Measurements from ENCODE around the gene ZNF740.
"Not testable (repeated sequence)": the region's sequence is repeated elsewhere in the genome, so short reads cannot be mapped to it uniquely, and the experiment has no call there.

The ZNF740 gene

DNA sequence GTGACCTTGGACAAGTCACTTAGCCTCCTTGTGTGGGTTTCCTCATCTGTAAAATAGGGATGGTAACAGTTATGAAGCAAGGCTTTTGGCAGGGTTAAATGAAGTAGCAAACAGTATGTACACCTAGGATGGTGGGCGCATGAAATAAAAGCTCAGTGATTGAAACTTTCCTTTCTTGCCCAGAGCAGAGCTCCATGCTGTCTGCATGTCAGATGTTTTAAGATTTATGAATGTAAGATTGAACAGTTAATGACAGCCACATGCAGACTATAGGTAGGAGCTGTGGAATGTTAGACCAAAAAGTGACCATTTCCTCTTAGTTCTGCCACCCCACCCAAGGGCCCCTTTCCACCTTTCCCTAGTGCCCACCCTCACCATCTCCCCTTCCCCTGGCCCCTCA is 14.5 kb downstream of the ZNF740 start:
- DNase-seq (ENCODE audit: low read depth) = no peak

DNA sequence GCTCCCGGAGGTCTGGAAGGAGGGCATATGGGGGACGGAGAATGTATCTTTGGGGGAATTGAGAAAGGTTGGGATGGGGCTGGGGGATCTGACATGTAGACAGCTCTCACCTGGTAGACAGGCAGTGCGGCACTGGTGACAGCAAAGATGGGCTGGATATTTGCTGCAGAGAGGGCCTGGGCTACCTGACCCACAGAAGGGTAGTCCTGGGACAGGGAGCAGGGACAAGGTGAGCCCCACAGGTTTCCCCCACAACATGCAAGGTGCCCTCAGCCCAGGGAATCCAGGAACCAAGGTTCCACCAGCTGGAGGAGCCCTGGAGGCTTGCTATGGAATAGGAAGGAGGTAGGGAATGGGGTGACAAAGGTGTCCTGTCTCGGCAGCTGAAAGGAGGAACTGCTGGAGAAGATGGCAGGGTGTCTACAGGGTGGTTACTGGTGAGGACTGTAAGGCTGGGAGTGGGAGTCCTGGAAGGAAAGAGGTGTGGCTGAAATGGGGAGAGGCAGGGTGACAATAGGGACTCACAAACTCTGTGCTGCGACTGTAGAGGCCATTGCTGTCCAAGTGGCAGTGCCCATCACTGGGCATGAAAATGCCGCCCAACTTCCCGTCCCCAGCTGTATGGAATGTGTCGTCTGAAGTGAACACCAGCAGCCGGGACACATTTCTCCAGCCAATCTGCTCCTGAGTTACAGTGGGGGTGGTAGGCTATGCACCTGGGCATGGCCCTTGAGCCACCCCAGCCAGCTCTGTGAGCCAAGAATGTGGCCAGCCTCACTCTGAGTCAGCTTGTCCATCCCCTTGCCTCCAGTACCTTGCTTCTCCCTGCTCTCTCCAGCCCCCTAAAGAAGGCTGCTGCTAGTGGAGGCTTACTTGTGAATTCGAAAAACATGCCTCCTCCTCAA is 15.2 kb downstream of the ZNF740 start:
- DNase-seq (ENCODE audit: low read depth) = no peak

DNA sequence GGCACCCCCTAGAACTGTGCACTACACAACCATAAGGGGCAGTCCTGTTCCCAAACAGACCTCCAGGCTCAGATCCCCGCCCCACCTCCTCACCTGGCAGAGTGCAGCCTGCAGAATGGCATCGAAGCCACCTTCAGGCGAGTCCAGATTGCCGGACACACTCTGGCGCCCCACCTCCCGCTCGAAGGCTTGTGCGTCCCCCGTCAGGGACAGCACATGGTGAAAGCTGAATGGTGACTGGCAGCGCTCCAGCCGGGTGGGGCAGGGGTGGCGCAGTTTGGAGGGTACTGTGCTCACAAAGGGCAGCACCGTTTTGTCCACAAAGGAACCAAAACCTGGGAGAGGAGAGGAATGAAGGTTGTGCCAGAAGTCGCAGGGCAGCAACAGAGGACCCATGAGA is 16.0 kb downstream of the ZNF740 start:
- DNase-seq (ENCODE audit: low read depth) = no peak

DNA sequence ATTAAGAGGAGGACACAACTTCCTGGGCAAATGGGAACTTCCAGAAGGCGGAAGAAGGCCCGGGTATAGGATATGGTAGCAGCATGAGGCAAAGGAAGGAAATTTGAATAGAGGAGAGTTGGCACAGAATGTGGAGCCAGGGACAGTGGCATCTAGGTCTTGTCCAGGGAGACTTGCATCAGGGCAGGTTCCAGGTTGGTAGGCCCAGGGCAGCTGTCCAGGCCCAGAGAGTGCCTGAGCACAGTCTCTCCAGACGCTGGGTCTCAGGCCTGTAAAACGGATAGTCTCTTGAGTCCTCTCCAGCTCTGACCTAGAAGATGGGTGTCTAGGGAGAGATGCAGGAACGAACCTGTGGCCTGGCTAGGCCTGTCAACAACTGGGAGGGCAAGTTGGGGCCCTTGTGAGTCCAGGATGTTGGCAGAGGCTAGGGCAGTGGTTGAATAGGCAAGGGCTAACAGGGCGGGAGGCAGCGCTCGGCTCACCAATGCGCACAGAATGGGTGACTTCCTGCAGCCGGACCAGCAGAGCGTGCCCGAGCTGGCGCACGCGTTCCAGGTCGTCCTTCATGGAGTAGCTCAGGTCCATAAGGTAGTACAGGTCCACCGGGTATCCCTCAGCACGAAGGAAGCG is 16.6 kb downstream of the ZNF740 start:
- no peak for DNase-seq (ENCODE audit: low read depth)

DNA sequence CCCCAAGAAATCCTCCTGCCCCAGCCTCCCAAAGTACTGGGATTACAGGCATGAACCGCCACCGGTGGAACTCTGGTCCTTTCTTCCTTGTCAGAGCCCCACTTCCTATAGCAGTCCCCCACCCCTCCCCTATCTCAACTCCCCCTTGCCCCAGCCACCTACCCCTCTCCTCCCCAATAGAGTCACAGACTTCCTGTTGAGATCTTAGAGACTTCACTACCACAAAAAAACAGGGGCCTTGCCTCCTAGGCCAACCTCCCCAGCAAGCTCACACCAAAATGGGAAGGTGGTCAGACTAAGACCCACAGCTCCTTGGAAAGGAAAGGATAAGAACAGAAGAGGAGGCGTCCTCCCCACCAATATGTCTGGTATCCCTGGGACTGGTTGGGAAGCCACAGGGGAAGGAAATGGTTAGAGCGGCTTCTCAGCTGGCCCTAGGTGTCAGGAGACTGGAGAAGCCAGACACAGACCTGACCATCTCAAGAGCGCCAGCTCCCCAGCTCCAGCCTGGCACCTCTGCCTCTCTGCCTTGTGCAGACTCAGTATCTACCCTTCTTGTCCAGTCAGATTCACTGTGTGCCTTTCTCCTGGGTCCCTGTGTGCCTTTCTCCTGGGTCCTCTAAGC is 18.1 kb downstream of the ZNF740 start:
- no peak for DNase-seq (ENCODE audit: low read depth)

DNA sequence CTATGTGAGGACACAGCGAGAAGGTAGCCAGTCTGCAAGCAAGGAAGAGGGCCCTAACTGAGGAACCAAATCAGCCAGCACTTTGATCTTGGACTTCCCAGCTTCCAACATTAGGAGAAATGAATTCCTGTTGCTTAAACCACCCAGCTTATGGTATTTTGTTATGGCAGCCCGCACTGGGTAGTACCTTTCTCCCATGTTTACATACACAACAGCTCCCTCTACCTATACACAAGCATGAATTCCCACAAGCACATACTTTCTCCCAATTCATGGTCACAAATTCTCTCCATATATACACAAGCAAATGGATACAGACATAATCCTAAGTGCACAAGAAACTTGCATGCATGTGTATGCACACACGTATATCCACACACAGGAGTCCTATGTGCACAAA is 19.2 kb downstream of the ZNF740 start:
- no peak for DNase-seq (ENCODE audit: low read depth)

DNA sequence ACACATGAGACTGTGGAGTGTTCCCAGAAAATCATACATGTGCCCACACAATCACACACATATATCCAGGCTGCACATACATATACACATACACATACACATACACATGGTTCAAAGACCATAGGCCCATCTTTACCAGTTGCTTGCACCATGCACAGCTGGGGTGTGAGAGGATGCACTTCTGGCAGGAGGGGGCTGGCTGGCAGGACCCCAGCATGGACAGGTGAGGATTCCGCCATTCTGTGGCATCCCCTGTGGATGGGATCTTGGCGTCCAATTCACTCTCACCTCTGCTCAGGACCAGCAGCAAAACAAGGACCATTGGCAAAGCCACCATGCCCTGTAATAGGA is 19.6 kb downstream of the ZNF740 start:
- no peak for DNase-seq (ENCODE audit: low read depth)

DNA sequence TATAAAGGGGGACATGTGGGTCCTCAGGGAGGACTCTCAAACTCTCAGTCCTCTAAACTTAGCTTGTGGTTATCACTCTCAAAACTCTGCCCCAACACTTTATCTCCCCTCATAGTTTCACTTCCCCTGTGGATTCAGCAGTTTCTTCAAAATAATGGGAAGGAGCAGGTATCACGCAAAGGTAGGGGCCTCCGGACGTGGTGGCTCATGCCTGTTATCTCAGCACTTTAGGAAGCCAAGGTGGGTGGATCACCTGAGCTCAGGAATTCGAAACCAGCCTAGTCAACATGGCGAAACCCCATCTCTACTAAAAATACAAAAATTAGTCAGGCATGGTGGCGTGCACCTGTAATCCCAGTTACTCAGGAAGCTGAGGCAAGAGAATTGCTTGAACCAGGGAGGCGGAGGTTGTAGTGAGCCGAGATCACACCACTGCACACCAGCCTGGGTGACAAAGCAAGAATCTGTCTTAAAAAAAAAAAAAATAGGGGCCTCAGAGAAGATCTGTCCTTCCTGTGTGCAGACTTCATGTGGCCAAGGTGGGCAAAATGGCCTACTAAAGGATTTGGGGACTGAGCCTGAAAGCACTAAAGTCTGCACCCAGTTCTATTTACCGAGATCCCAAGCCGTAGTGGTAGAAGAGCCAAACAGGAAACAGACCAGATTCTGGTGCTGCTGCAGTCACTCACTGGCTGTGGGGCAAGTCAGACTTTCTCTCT is 20.1 kb downstream of the ZNF740 start:
- DNase-seq (ENCODE audit: low read depth) = no peak

DNA sequence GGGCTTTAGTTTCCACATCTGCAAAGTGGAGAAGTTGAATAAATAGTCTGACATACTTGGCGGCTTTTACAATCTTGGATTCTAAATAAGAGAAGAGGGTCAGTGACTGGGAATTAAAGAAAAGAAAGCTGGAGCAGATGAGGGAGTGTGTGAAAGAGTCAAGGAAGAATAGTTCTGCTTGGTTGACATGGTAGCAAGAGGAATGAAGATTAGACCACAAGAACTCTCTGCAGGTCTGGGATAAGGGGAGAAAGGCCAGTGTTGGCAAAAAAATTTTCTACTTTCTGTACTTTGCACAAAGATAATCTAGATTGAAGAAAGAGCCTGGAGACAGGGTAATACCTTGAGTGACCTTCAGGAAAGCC is 20.6 kb downstream of the ZNF740 start:
- DNase-seq (ENCODE audit: low read depth) = no peak

DNA sequence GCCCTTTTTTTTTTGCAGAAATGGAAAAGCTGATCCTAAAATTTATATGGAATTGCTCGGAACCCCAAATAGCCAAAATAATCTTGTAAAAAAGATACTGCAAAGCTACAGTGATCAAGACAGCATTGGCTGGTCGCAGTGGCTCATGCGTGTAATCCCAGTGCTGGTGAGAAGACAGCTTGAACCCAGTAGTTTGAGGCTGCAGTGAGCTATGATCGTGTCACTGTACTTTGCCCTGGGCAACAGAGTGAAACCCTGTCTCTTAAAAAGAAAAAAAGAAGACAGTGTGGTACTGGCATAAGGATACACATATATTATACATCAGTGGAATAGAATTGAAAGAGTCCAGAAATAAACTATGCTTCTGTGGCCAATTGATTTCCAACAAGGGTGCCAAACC is 21.1 kb downstream of the ZNF740 start:
- no peak for DNase-seq (ENCODE audit: low read depth)

DNA sequence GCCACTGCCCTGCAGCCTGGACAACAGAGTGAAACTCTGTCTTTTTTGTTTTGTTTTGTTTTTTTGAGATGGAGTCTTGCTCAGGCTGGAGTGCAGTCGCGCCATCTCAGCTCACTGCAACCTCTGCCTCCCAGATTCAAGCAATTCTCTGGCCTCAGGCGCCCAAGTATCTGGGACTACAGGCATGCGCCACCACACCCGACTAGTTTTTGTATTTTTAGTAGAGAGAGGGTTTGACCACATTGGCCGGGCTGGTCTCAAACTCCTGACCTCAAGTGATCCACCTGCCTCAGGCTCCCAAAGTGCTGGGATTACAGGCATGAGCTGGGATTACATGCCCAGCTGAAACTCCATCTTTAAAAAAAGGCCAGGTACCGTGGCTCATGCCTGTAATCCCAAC is 21.8 kb downstream of the ZNF740 start:
- not testable (repeated sequence) for DNase-seq (ENCODE audit: low read depth)

DNA sequence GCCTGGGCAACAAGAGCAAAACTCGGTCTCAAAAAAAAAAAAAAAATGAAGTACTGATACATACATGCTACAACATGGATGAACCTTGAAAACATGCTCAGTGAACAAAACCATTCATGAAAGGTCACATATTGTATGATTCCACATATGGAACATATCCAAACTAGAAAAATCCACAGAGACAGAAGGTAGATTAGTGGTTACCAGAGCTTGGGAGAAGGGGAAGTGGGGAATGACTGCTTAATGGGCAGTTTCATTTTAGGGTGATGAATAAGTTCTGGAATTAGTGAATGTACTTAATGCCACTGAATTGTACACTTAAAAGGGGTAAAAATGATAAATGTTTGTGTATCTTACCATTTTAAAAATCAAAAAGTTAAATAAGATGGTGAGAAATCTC is 23.8 kb downstream of the ZNF740 start:
- DNase-seq (ENCODE audit: low read depth) = no peak

DNA sequence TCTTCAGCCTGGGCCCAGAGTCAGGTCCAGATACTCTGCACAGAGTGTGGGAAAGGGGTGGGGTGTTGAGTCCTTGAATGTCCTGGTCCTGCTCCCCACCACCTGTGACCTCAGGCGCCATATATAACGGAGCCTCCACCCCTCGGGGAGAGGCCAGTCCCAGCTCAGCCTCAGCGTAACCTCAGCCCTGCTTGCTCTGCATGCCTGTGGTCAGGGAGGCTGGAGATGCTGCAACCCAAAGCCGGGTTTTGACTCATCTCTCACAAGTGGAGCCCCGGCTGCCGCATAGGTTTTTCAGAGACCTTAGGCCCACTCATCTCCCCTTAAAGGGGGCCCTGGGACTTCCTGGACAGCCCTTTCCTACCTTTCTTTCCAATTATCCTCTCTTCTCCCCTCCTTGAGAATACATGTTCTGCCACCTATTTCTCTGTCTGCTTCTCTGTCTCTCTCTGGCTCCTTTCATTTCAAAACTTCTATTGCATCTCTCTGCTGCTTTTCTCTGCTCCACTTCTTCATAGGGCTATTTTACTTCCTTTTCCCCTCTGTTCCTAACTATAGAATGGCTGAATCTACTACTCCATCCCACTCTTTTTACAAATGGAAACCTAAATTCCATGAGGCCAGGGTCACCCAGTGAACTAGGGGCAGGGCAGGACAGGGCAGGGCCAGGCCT is 25.4 kb downstream of the ZNF740 start:
- peak; percentile 55 for DNase-seq (ENCODE audit: low read depth)

DNA sequence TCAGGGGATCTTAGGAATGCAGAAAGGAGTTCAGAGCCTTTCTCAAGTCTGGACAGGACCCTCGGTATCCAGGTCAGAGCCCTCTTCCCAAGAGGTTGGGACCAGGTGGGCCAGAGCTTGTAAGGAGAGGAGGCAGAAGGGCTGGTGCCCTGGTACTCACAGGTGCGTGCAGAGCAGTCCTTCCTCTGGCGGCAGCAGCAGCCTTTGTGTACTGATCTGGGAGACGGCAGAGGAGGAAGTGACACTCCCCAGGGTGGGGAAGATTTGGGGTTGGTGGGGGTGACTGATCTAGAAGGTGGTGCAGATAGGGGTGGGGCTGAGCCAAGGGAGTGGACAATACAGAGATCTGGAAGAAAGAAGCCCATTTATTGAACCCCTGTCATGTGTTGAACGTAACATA is 26.5 kb downstream of the ZNF740 start, which contains the start of gene ITGB7:
Gene ITGB7 (minus strand): TSS at position 210 of the 400 bp plus-strand sequence. CDS start 6,808 bp downstream, outside the sequence.
- DNase-seq (ENCODE audit: low read depth) = no peak

DNA sequence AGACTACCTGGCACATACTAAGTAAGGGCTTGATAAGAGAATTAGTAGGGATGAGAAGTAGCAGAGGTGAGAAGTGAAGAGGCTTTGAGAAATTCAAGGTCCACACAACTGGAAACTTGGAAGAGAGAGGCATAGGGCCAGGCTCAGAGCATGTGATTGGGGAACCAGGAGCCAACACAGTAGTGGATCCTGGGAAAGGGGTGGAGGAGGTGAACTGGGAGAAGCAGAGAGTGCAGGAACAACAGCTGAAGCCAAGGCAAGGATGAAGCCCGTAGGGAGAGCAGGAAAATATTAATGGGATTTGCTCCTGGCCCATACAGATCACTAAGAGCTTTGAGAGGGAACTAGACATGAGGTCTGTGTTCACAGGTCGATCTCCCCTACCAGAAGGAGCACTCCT is 27.9 kb downstream of the ZNF740 start:
- no peak for DNase-seq (ENCODE audit: low read depth)

DNA sequence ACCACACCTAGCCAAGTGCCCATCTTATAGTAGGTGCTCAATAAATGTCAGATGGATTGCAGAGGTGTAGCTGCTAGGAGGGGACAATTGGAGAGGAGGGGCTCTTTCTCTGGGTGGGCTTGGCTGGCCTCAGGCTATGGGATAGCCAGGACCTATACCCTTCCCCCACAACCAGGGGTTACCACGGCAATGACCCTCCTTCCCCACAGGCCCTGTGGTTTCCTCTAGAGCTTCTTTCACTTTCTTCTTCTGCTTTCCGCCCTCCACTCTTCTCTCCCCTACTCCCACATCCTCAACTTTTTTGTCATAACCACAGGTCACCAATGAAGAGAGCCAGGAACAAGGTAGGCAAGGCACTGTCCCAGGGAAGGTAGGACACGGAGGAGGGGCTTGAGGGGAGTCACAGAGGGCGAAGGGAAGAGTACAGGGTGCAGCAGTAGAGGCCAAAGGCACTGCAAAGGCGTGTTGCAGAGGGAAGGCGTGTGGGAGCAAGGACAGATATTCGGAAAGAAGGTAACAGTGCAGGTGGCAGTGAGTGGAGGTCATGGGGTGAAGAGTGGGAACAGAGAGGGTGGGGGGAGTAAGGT is 28.4 kb downstream of the ZNF740 start:
- DNase-seq (ENCODE audit: low read depth) = no peak

DNA sequence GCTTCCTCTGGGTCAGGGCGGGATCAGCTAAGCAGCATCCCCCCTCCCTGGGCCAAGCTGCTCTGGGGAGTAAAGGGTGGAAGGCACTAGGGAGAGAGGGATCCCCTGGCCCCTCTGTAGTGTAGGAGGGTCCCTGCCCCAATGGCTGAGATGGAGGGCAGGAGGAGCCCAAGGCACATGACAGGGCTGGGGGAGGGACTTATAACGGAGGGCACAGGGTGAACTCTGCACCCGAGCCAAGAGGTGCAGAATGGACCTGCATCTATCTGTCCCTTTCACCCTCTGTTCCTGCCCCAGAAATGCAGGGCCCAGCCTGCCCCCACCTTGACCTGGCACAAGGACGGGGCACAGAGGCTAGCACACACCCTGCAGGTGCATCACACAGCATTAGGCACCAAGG is 30.3 kb downstream of the ZNF740 start:
- no peak for DNase-seq (ENCODE audit: low read depth)

DNA sequence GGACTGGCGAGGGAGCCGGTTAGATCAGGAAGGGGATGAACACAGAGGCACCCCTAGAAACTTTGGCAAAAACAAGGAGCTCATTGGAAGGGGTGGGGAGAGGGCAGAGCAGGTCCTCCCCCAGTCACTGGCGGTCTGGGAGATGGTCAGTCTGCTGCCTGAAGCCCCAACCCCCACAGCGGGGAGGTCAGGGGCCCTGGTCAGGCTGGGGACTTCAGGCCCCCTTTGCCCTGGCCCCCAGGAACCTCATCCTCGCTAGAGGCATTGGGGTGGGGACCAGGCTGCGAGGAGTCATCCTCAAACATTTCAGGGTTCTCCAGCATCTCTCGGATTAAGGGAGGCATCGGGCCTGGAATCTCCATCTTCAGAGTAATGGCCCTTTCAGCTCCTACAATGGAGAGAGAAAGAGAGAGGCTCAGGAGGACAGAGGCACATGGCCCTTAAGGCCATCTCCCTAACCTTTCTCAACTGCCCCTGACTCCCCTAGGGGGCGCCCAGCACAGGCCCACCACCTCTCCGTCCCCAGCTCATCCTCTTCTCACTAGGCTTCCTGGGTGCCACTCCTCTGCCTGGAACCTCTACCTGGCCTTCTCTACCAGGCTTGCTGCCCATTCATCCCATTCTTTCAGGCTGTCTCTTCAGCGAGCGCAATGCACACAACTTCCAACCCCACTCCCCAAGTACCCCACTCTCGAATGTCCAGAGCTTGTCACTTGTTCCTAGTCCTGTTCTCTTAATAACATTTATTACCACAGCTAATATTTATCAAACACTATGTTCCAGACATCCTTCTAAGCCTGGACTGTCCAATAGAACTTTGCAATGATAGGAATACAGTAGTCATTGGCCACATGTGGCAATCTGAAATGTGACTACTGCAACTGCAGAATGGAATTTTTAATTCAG is 31.2 kb downstream of the ZNF740 start:
- no peak for DNase-seq (ENCODE audit: low read depth)

DNA sequence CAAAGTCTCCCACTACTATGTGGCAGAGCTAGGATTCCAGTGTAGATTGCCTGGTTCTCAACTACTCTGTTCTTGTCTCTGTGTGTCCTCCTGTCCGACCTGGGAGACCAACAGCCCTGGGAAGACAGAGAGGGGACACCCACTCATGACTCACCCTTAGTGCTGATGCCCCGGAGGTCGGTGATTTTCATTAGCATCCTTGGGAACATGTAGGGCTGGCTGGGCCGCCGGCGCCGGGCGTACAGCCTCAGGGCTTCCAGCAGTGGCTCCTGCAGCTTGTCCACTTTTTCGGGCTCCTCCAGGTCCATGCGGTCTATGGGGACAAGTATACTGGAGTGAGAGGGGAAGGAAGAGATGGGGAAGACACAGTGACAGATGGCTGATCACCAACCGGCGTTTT is 32.4 kb downstream of the ZNF740 start:
- no peak for DNase-seq (ENCODE audit: low read depth)

DNA sequence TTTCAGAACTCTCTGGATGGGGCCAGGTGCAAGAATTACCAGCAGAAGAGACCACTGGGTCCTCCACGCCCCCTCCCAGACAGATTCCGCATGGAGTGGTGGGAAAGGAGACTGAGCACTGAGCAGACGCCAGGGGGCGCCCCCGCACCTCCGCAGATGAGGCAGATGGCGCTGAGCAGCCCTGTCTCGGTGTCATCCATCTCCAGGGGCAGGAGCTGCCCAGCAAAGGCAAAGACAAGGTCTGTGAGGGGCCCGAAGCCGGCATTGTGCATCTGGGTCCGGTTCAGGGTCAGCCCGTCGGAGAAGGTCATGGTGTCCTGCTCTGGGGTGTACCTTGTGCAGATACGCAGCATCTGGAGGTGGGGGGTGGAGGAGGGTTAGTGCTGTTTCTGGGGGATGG is 32.8 kb downstream of the ZNF740 start:
- no peak for DNase-seq (ENCODE audit: low read depth)

DNA sequence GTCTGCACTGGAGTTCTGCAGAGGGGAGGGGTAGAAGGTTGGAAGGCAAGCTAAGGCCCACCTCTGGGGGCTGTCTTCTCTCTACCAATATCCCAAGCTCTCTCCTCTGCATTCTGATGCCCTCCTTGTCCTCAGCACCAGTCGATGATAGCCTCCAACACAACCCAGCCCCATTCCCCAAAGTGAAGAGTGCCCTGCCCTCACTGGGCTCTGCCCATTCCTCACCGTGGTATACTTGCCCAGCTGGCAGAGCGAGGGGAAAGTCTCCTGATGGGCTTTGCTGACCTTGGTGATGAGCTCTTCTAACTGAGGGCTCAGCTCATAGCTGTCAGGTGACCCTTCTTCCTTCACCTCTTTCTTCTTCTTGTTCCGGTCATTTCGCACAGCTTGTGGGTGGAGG is 33.7 kb downstream of the ZNF740 start:
- no peak for DNase-seq (ENCODE audit: low read depth)
